ENCODE data around the gene NDUFV3. TPM values are rescaled to one million over a fixed set of nuclear protein-coding genes. Genes with fewer than 3 reads are reported as not detected.

Gene NDUFV3
- total and polyA plus RNA-seq, 2 of the 8 experiments (the other 6 are each of a cell fraction or from before 2014, with no cell fraction given): 17.0 to 44.4 TPM

DNA sequence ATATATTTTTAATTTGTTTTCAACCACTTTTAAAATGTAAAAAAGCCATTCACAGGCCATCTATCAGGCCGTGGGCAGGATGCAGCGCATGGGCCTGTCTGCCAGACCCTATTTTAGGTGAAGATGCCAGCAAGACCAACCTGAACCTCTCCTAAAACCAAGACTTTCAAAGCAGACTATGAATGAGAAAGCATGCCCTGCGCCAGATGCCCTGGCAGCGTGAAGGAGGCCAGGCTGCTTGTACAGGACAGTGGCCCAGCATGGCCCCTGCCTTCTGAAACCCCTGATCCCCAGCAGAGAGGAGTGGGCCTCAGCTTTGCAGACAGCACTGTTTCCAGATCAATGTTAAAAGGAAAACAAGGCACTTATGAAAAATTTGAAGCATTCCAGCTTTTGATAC lies 45.4 kb upstream of the NDUFV3 start:
- H3K4ac ChIP-seq (replicated peaks; ENCODE audit: insufficient read length, low read depth, low read length): no peak overlapping the region
- no peak for DNase-seq (ENCODE audit: low read depth in 1 of 2, low spot score in 2 of 2)
- peaks cover 26 to 63% (median 52%) of the 10 kb centered on the region in 4 experiments; a peak in 7 of 8 replicates for H3K36me3 ChIP-seq (ENCODE audit: control insufficient read depth in 2 of 4, insufficient read depth in 4 of 4, low read length in 3 of 4)
- H4K5ac ChIP-seq (ENCODE audit: insufficient read length, low read depth, low read length): no peak overlapping the region
- no peaks in the 10 kb centered on the region for H3K27me3 ChIP-seq (replicated peaks in 1 of 4; ENCODE audit: control insufficient read depth in 3 of 4, extremely low read depth in 1 of 4, insufficient read depth in 3 of 4, low read length in 3 of 4)
- no peak overlapping the region for H3K23ac ChIP-seq (ENCODE audit: insufficient read length)
- H3K9ac ChIP-seq (replicated peaks in 1 of 4; ENCODE audit: extremely low read depth in 1 of 4, low read depth in 3 of 4, low read length in 3 of 4): no peak overlapping the region
- no peak overlapping the region for H2BK20ac ChIP-seq (ENCODE audit: low read length)
- CTCF ChIA-PET (ENCODE audit: partially characterized antibody): interaction anchor here (0.7 to 1.3 kb wide), 2 partner anchors 10 to 16 kb away, joined by 3 read pairs; no protein-coding TSS in a partner anchor
- H2BK12ac ChIP-seq (ENCODE audit: low read depth, low read length): no peak overlapping the region
- H3K4me2 ChIP-seq (ENCODE audit: insufficient read depth in 1 of 2, low read depth in 2 of 2, low read length in 2 of 2): no peak overlapping the region
- H3K14ac ChIP-seq (ENCODE audit: insufficient read length): no peak overlapping the region
- FAIRE-seq: no peak
- H2BK120ac ChIP-seq (replicated peaks; ENCODE audit: low read depth, low read length): no peak overlapping the region
- H2BK15ac ChIP-seq (ENCODE audit: low read length): no peak overlapping the region
- no peak overlapping the region for H4K91ac ChIP-seq (replicated peaks; ENCODE audit: insufficient read length, low read length)
- H2AK5ac ChIP-seq (ENCODE audit: low read depth, low read length): no peak overlapping the region
- no peaks in the 10 kb centered on the region for H3K9me3 ChIP-seq (ENCODE audit: insufficient read depth in 2 of 2, low read depth in 1 of 2, low read length in 1 of 2)
- H3K4me1 ChIP-seq (replicated peaks in 1 of 4; ENCODE audit: control insufficient read depth in 3 of 4, insufficient read depth in 4 of 4, low read length in 3 of 4): no peaks in the 10 kb centered on the region
- no peak overlapping the region for H2BK5ac ChIP-seq (ENCODE audit: low read depth, low read length)
- H3K27ac ChIP-seq (ENCODE audit: low read depth, low read length): no peak overlapping the region
- H4K20me1 ChIP-seq (replicated peaks in 1 of 2; ENCODE audit: control insufficient read depth in 1 of 2, insufficient read depth in 2 of 2, low read length in 2 of 2): peaks cover 19 to 40% of the 10 kb centered on the region in 2 experiments
- 96% methylated on average over 4 of the region's 4 CpGs; no CpG with 5 or more reads in 1 of the 2 experiments for WGBS, 2 experiments (ENCODE audit: extremely low coverage in 1 of 2, insufficient coverage in 1 of 2, insufficient read length in 1 of 2, insufficient replicate concordance in 2 of 2, low coverage in 1 of 2, low lambda C conversion rate in 2 of 2, missing lambda C conversion rate in 1 of 2)
- no peak overlapping the region for H3K4me3 ChIP-seq (ENCODE audit: extremely low read depth in 1 of 4, insufficient read depth in 2 of 4, low read depth in 3 of 4, low read length in 4 of 4)
- no peaks in the 10 kb centered on the region for H3K23me2 ChIP-seq (ENCODE audit: low read depth, low read length)
- POLR2A ChIA-PET (ENCODE audit: partially characterized antibody): no interaction called here
- H2AFZ ChIP-seq (ENCODE audit: low read length): no peak overlapping the region
- H3K79me2 ChIP-seq (ENCODE audit: control insufficient read depth in 1 of 2, insufficient read depth in 2 of 2, low read length in 2 of 2): peaks cover 0 to 46% of the 10 kb centered on the region in 2 experiments; a peak in 2 of 4 replicates
- peak overlapping the region; percentile 35; the same call in 1 of the 2 replicates for H4K8ac ChIP-seq (ENCODE audit: extremely low read depth, insufficient read depth, low read length)
- H3K56ac ChIP-seq (replicated peaks; ENCODE audit: insufficient read length, low read depth, low read length): no peak overlapping the region
- no peak overlapping the region for H3K18ac ChIP-seq (ENCODE audit: extremely low read depth, low read length)
- H3K79me1 ChIP-seq (ENCODE audit: low read depth, low read length): peaks cover 14% of the 10 kb centered on the region; the same call in 1 of the 2 replicates
- TF ChIP-seq NANOG (IDR thresholded peaks at IDR 0.05; ENCODE audit: insufficient read depth, low read depth, low read length, poor library complexity, severe bottlenecking) (no peak), BCL11A (IDR thresholded peaks at IDR 0.05; ENCODE audit: low read depth in 2 of 2, low read length in 2 of 2) (no peak), SP4 (IDR thresholded peaks at IDR 0.05; ENCODE audit: low read length) (no peak), POLR2AphosphoS5 (IDR thresholded peaks at IDR 0.05; ENCODE audit: low read depth, low read length) (no peak), GABPA (IDR thresholded peaks at IDR 0.05; ENCODE audit: borderline replicate concordance, insufficient read depth, low read length) (no peak), POLR2A (IDR thresholded peaks at IDR 0.05; ENCODE audit: control extremely low read depth in 1 of 2, low read depth in 2 of 2, low read length in 2 of 2) (no peak), TAF7 (optimal IDR thresholded peaks at IDR 0.05; ENCODE audit: borderline replicate concordance, low read depth, low read length) (no peak), EZH2 (IDR thresholded peaks at IDR 0.05; ENCODE audit: low read depth, low read length, severe bottlenecking) (no peak), KDM4A (IDR thresholded peaks at IDR 0.05; ENCODE audit: low read depth, low read length, severe bottlenecking) (no peak), RNF2 (IDR thresholded peaks at IDR 0.05; ENCODE audit: borderline replicate concordance, low read depth, low read length, missing control alignments, poor library complexity, severe bottlenecking) (no peak)
- TF ChIP-seq, protein P1, sequence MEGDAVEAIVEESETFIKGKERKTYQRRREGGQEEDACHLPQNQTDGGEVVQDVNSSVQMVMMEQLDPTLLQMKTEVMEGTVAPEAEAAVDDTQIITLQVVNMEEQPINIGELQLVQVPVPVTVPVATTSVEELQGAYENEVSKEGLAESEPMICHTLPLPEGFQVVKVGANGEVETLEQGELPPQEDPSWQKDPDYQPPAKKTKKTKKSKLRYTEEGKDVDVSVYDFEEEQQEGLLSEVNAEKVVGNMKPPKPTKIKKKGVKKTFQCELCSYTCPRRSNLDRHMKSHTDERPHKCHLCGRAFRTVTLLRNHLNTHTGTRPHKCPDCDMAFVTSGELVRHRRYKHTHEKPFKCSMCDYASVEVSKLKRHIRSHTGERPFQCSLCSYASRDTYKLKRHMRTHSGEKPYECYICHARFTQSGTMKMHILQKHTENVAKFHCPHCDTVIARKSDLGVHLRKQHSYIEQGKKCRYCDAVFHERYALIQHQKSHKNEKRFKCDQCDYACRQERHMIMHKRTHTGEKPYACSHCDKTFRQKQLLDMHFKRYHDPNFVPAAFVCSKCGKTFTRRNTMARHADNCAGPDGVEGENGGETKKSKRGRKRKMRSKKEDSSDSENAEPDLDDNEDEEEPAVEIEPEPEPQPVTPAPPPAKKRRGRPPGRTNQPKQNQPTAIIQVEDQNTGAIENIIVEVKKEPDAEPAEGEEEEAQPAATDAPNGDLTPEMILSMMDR (IDR thresholded peaks at IDR 0.05; ENCODE audit: control extremely low read depth in 1 of 3, insufficient read depth in 1 of 3, low read depth in 1 of 3, low read length in 3 of 3): no peak

All from H1 (cell line).